Skeletal muscle satellite cell (primary cell): ENCODE measurements around the gene ECSCR.

Source experiments
- H3K27me3 ChIP-seq: 2 replicates; pipeline ENCODE4 v1.7.0; 2013; ENCODE audit warnings: low read length; ENCODE audit not compliant: control insufficient read depth, insufficient read depth
- H3K36me3 ChIP-seq: 2 replicates; pipeline ENCODE4 v1.7.0; 2013; ENCODE audit warnings: mild to moderate bottlenecking, control low read depth, low read length; ENCODE audit not compliant: insufficient read depth
- H3K4me1 ChIP-seq: 2 replicates; pipeline ENCODE4 v1.7.0; 2013; ENCODE audit warnings: low read length; ENCODE audit not compliant: control insufficient read depth, insufficient read depth
- H3K4me2 ChIP-seq: 2 replicates; pipeline ENCODE4 v1.7.0; 2013; ENCODE audit warnings: mild to moderate bottlenecking, low read length
- H3K4me3 ChIP-seq: 2 replicates; pipeline ENCODE4 v1.7.0; 2013; ENCODE audit warnings: low read length
- H3K9ac ChIP-seq: 2 replicates; pipeline ENCODE4 v1.7.0; 2013; ENCODE audit warnings: mild to moderate bottlenecking, low read depth, low read length, moderate library complexity
- H3K9me3 ChIP-seq: replicated peaks from 2 replicates; pipeline ENCODE4 v1.7.0; 2013; ENCODE audit warnings: mild to moderate bottlenecking, control low read depth, low read length

Gene ECSCR

GRCh38 chr5:139438707-139439012 lies 23.9 kb downstream of the ECSCR start:
- peak overlapping the region; percentile 96 for H3K4me3 ChIP-seq
- H3K9ac ChIP-seq: peak overlapping the region; percentile 96

GRCh38 chr5:139435676-139436075 lies 26.9 kb downstream of the ECSCR start:
- Histone ChIP-seq H3K4me1 (peaks cover 10% of the 10 kb centered on the region), H3K4me2 (no peak overlapping the region), H3K9ac (no peak overlapping the region), H3K4me3 (no peak overlapping the region), H3K9me3 (no peaks in the 10 kb centered on the region), H3K36me3 (no peaks in the 10 kb centered on the region), H3K27me3 (no peaks in the 10 kb centered on the region)

More at GRCh38 chr5:139438707-139439012, 23.9 kb downstream of the ECSCR start:
- Histone ChIP-seq H3K9me3 (no peaks in the 10 kb centered on the region), H3K4me2 (peak overlapping the region; percentile 92), H3K36me3 (no peaks in the 10 kb centered on the region), H3K4me1 (peaks cover 18% of the 10 kb centered on the region), H3K27me3 (no peaks in the 10 kb centered on the region)

- H3K4me1 ChIP-seq: peaks cover 3% of the 10 kb centered on the region
Measured at GRCh38 chr5:139431706-139432105, 30.8 kb downstream of the ECSCR start.

GRCh38 chr5:139430015-139430414 lies 32.5 kb downstream of the ECSCR start:
- Histone ChIP-seq H3K4me1 (peaks cover 18% of the 10 kb centered on the region), H3K4me2 (no peak overlapping the region), H3K27me3 (no peaks in the 10 kb centered on the region), H3K4me3 (no peak overlapping the region), H3K9me3 (no peaks in the 10 kb centered on the region), H3K36me3 (peaks cover 3% of the 10 kb centered on the region), H3K9ac (no peak overlapping the region)

More at GRCh38 chr5:139431706-139432105, 30.8 kb downstream of the ECSCR start:
- no peaks in the 10 kb centered on the region for H3K27me3 ChIP-seq
- no peak overlapping the region for H3K4me3 ChIP-seq
- peaks cover 3% of the 10 kb centered on the region for H3K36me3 ChIP-seq
- H3K4me2 ChIP-seq: no peak overlapping the region
- H3K9ac ChIP-seq: no peak overlapping the region
- no peaks in the 10 kb centered on the region for H3K9me3 ChIP-seq

- no peak overlapping the region for H3K4me3 ChIP-seq
- H3K4me1 ChIP-seq: peaks cover 18% of the 10 kb centered on the region
- H3K36me3 ChIP-seq: peaks cover 7% of the 10 kb centered on the region
- no peaks in the 10 kb centered on the region for H3K9me3 ChIP-seq
- H3K27me3 ChIP-seq: no peaks in the 10 kb centered on the region
- peak overlapping the region; percentile 30 for H3K9ac ChIP-seq
- no peak overlapping the region for H3K4me2 ChIP-seq
Measured at GRCh38 chr5:139426203-139426885, 36.2 kb downstream of the ECSCR start.

- H3K9ac ChIP-seq: peak overlapping the region; percentile 8
- H3K4me1 ChIP-seq: peaks cover 18% of the 10 kb centered on the region
- H3K36me3 ChIP-seq: peaks cover 8% of the 10 kb centered on the region
- no peaks in the 10 kb centered on the region for H3K9me3 ChIP-seq
- H3K4me3 ChIP-seq: no peak overlapping the region
- no peak overlapping the region for H3K4me2 ChIP-seq
- H3K27me3 ChIP-seq: no peaks in the 10 kb centered on the region
Measured at GRCh38 chr5:139425497-139425896, 37.0 kb downstream of the ECSCR start.

GRCh38 chr5:139422307-139422893 lies 40.1 kb downstream of the ECSCR start:
- H3K9ac ChIP-seq: no peak overlapping the region

GRCh38 chr5:139419226-139420192 lies 43.0 kb downstream of the ECSCR start:
- Histone ChIP-seq H3K27me3 (no peaks in the 10 kb centered on the region), H3K4me2 (no peak overlapping the region), H3K4me1 (peaks cover 9% of the 10 kb centered on the region), H3K36me3 (peaks cover 15% of the 10 kb centered on the region), H3K4me3 (no peak overlapping the region), H3K9me3 (no peaks in the 10 kb centered on the region), H3K9ac (no peak overlapping the region)

More at GRCh38 chr5:139422307-139422893, 40.1 kb downstream of the ECSCR start:
- Histone ChIP-seq H3K36me3 (peaks cover 19% of the 10 kb centered on the region), H3K27me3 (no peaks in the 10 kb centered on the region), H3K9me3 (no peaks in the 10 kb centered on the region), H3K4me3 (no peak overlapping the region), H3K4me2 (no peak overlapping the region), H3K4me1 (peaks cover 18% of the 10 kb centered on the region)

GRCh38 chr5:139418793-139419192 lies 43.8 kb downstream of the ECSCR start:
- Histone ChIP-seq H3K4me2 (no peak overlapping the region), H3K27me3 (no peaks in the 10 kb centered on the region), H3K36me3 (peaks cover 15% of the 10 kb centered on the region), H3K4me3 (no peak overlapping the region), H3K9ac (no peak overlapping the region), H3K9me3 (no peaks in the 10 kb centered on the region), H3K4me1 (peaks cover 9% of the 10 kb centered on the region)

GRCh38 chr5:139417214-139417613 lies 45.3 kb downstream of the ECSCR start:
- no peak overlapping the region for H3K4me3 ChIP-seq
- H3K27me3 ChIP-seq: no peaks in the 10 kb centered on the region
- no peak overlapping the region for H3K4me2 ChIP-seq

GRCh38 chr5:139416651-139417050 lies 45.9 kb downstream of the ECSCR start:
- no peaks in the 10 kb centered on the region for H3K9me3 ChIP-seq
- H3K27me3 ChIP-seq: no peaks in the 10 kb centered on the region
- H3K4me1 ChIP-seq: peaks cover 9% of the 10 kb centered on the region
- no peak overlapping the region for H3K4me3 ChIP-seq
- peaks cover 15% of the 10 kb centered on the region for H3K36me3 ChIP-seq
- no peak overlapping the region for H3K9ac ChIP-seq
- no peak overlapping the region for H3K4me2 ChIP-seq

More at GRCh38 chr5:139417214-139417613, 45.3 kb downstream of the ECSCR start:
- Histone ChIP-seq H3K36me3 (peaks cover 15% of the 10 kb centered on the region), H3K9ac (no peak overlapping the region), H3K4me1 (peaks cover 9% of the 10 kb centered on the region), H3K9me3 (no peaks in the 10 kb centered on the region)
